RCC 7860 (cell line): ENCODE measurements around the gene MATN4.
"Not testable (repeated sequence)": the region's sequence is repeated elsewhere in the genome, so short reads cannot be mapped to it uniquely, and the experiment has no call there.

Experiments used
- DNase-seq: peaks from one replicate; pipeline ENCODE4 v3.0.0-alpha.2; 2015; ENCODE audit warnings: low spot score
- FAIRE-seq: peaks from 2 replicates; lab custom pipeline; 2012; peaks lifted over from hg19 to GRCh38; lab: Jason Lieb, UNC

MATN4 gene

GRCh38 chr20:45308117-45308778 lies at the start of gene MATN4:
TSS of gene MATN4 (minus strand) at chr20:45308299. CDS start at chr20:45305582, 2,717 bp downstream.
- DNase-seq: no peak
- FAIRE-seq: no peak

- FAIRE-seq (peak; percentile 81), DNase-seq (peak; percentile 64)
Measured at GRCh38 chr20:45355209-45356084, 47.3 kb upstream of the MATN4 start.

GRCh38 chr20:45354423-45355208 lies 46.5 kb upstream of the MATN4 start:
- peak; percentile 25 for DNase-seq
- no peak for FAIRE-seq

GRCh38 chr20:45353746-45354145 lies 45.6 kb upstream of the MATN4 start:
- FAIRE-seq: no peak
- no peak for DNase-seq

GRCh38 chr20:45352729-45353128 lies 44.6 kb upstream of the MATN4 start:
- DNase-seq: no peak
- FAIRE-seq: no peak

- DNase-seq, FAIRE-seq: not testable (repeated sequence)
Measured at GRCh38 chr20:45350795-45351194, 42.7 kb upstream of the MATN4 start.

- no peak for FAIRE-seq
- no peak for DNase-seq
Measured at GRCh38 chr20:45350217-45350616, 42.1 kb upstream of the MATN4 start.

- DNase-seq (peak; percentile 61), FAIRE-seq (no peak)
Measured at GRCh38 chr20:45347936-45348778, 40.1 kb upstream of the MATN4 start, which contains the start of gene SDC4. TSS of gene SDC4 (minus strand) at chr20:45348424. CDS start at chr20:45348384, 40 bp downstream.

GRCh38 chr20:45347297-45347935 lies 39.3 kb upstream of the MATN4 start:
- DNase-seq (no peak), FAIRE-seq (no peak)

- no peak for FAIRE-seq
- DNase-seq: no peak
Measured at GRCh38 chr20:45346851-45347250, 38.8 kb upstream of the MATN4 start.

- no peak for FAIRE-seq
- DNase-seq: peak; percentile 53
Measured at GRCh38 chr20:45346291-45346718, 38.2 kb upstream of the MATN4 start.

- FAIRE-seq: no peak
Measured at GRCh38 chr20:45345104-45345936, 37.2 kb upstream of the MATN4 start.

GRCh38 chr20:45344168-45344860 lies 36.2 kb upstream of the MATN4 start:
- FAIRE-seq: peak; percentile 85
- DNase-seq: peak; percentile 89

More at GRCh38 chr20:45345104-45345936, 37.2 kb upstream of the MATN4 start:
- DNase-seq: no peak

- FAIRE-seq: no peak
- DNase-seq: no peak
Measured at GRCh38 chr20:45343532-45344167, 35.6 kb upstream of the MATN4 start.

- FAIRE-seq (no peak), DNase-seq (no peak)
Measured at GRCh38 chr20:45342855-45343531, 34.9 kb upstream of the MATN4 start.

- DNase-seq (peak; percentile 72), FAIRE-seq (no peak)
Measured at GRCh38 chr20:45341939-45342854, 34.1 kb upstream of the MATN4 start.
